ENCODE measurements around the gene SMAD6.

Gene SMAD6

GRCh38 chr15:66723826-66724731 is 22.0 kb downstream of the SMAD6 start:
- Histone ChIP-seq H3K4me2 (ENCODE audit: low read length) (no peak overlapping the region), H4K20me1 (ENCODE audit: control insufficient read depth, insufficient read depth, low read depth, low read length) (no peaks in the 10 kb centered on the region), H3K27ac (ENCODE audit: low read depth, low read length) (no peak overlapping the region), H3K36me3 (ENCODE audit: control insufficient read depth, low read length) (no peaks in the 10 kb centered on the region), H3K4me3 (ENCODE audit: low read length) (no peak overlapping the region), H3K79me2 (ENCODE audit: control insufficient read depth, low read length) (no peaks in the 10 kb centered on the region), H3K9me2 (replicated peaks; ENCODE audit: control insufficient read depth, low read length) (no peaks in the 10 kb centered on the region), H3K4me1 (ENCODE audit: control insufficient read depth, low read length) (no peaks in the 10 kb centered on the region), H3K9me3 (ENCODE audit: control insufficient read depth, insufficient read depth, low read length) (no peaks in the 10 kb centered on the region), H3K27me3 (ENCODE audit: control insufficient read depth, low read length) (no peaks in the 10 kb centered on the region), H3F3A (ENCODE audit: control insufficient read depth, insufficient read depth) (no peaks in the 10 kb centered on the region)
- TF ChIP-seq CTCF (IDR thresholded peaks at IDR 0.05; ENCODE audit: low read depth, low read length, poor library complexity, severe bottlenecking): no peak
- TF ChIP-seq EZH2phosphoT487 (IDR thresholded peaks at IDR 0.05; ENCODE audit: borderline replicate concordance, low read length): no peak

- TF ChIP-seq CTCF (IDR thresholded peaks at IDR 0.05; ENCODE audit: low read depth, low read length, poor library complexity, severe bottlenecking): no peak
- TF ChIP-seq EZH2phosphoT487 (IDR thresholded peaks at IDR 0.05; ENCODE audit: borderline replicate concordance, low read length): no peak
- no peaks in the 10 kb centered on the region for H3K79me2 ChIP-seq (ENCODE audit: control insufficient read depth, low read length)
- no peak overlapping the region for H3K27ac ChIP-seq (ENCODE audit: low read depth, low read length)
Observed at GRCh38 chr15:66724732-66725463, 22.9 kb downstream of the SMAD6 start.

GRCh38 chr15:66725464-66725785 is 23.4 kb downstream of the SMAD6 start:
- Histone ChIP-seq H3K9me2 (replicated peaks; ENCODE audit: control insufficient read depth, low read length) (no peaks in the 10 kb centered on the region), H3K4me3 (ENCODE audit: low read length) (no peak overlapping the region), H3K4me1 (ENCODE audit: control insufficient read depth, low read length) (no peaks in the 10 kb centered on the region), H4K20me1 (ENCODE audit: control insufficient read depth, insufficient read depth, low read depth, low read length) (no peaks in the 10 kb centered on the region), H3K9me3 (ENCODE audit: control insufficient read depth, insufficient read depth, low read length) (no peaks in the 10 kb centered on the region), H3F3A (ENCODE audit: control insufficient read depth, insufficient read depth) (no peaks in the 10 kb centered on the region), H3K36me3 (ENCODE audit: control insufficient read depth, low read length) (no peaks in the 10 kb centered on the region), H3K27me3 (ENCODE audit: control insufficient read depth, low read length) (no peaks in the 10 kb centered on the region), H3K4me2 (ENCODE audit: low read length) (no peak overlapping the region), H3K27ac (ENCODE audit: low read depth, low read length) (no peak overlapping the region), H3K79me2 (ENCODE audit: control insufficient read depth, low read length) (no peaks in the 10 kb centered on the region)
- TF ChIP-seq EZH2phosphoT487 (IDR thresholded peaks at IDR 0.05; ENCODE audit: borderline replicate concordance, low read length) (no peak), CTCF (IDR thresholded peaks at IDR 0.05; ENCODE audit: low read depth, low read length, poor library complexity, severe bottlenecking) (no peak)

More at GRCh38 chr15:66724732-66725463, 22.9 kb downstream of the SMAD6 start:
- Histone ChIP-seq H3K36me3 (ENCODE audit: control insufficient read depth, low read length) (no peaks in the 10 kb centered on the region), H3K9me3 (ENCODE audit: control insufficient read depth, insufficient read depth, low read length) (no peaks in the 10 kb centered on the region), H4K20me1 (ENCODE audit: control insufficient read depth, insufficient read depth, low read depth, low read length) (no peaks in the 10 kb centered on the region), H3K4me1 (ENCODE audit: control insufficient read depth, low read length) (no peaks in the 10 kb centered on the region), H3F3A (ENCODE audit: control insufficient read depth, insufficient read depth) (no peaks in the 10 kb centered on the region), H3K4me2 (ENCODE audit: low read length) (no peak overlapping the region), H3K27me3 (ENCODE audit: control insufficient read depth, low read length) (no peaks in the 10 kb centered on the region), H3K9me2 (replicated peaks; ENCODE audit: control insufficient read depth, low read length) (no peaks in the 10 kb centered on the region), H3K4me3 (ENCODE audit: low read length) (no peak overlapping the region)

Data from DOHH2 (cell line).